ENCODE data around the gene FABP7. TPM values are rescaled to one million over a fixed set of nuclear protein-coding genes. Genes with fewer than 3 reads are reported as not detected.

Gene FABP7
- total RNA-seq, 2 donors from 2014 or later: not detected

DNA sequence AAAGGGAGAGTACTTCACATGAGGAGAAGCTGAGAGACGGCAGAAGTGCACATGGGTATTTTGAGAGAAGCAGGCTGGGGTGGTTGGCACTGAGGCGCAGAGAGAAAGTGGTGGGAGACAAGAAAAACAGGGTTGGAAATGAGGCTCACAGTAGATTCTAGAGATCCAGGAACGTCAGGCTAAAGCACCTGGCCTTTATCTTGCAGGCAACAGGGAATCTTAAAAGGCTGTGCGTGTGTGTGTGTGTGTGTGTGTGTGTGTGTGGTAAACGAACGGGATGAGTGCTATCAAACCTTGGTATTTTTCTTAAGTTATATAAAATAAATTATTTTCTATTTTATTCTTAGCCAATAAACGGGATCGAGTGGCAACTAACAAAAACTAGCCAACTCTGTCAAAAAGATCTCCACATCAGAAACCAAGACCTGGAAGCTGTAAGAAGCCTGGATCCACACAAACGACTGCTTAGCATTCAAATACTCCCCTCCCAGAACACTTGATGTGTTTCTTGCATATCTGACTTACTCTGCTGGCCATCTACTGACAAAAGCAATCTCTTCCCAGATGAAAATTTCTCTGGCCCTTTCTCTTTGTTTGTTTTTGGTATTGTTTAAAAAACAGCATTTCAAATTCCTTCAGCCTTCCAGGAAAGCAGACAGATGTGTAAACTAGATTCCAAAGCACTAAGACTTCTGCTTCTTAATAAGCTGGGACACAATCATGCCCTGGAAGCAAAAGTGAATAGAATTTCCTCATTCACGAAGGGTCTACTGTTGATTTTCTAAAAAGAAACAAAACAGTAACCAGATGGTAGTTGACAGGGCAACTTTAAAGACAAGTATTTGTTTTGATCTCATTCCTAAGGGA is 44.8 kb upstream of the FABP7 start:
- DNase-seq (ENCODE audit: low spot score): no peak
- Histone ChIP-seq H3K4me3 (no peak overlapping the region), H3K27ac (no peak overlapping the region), H3K27me3 (replicated peaks; ENCODE audit: insufficient read depth) (no peaks in the 10 kb centered on the region), H3K36me3 (no peaks in the 10 kb centered on the region), H3K9me3 (no peaks in the 10 kb centered on the region), H3K4me1 (replicated peaks) (no peaks in the 10 kb centered on the region)
- intact Hi-C loops (cut with DNase I): no loop called here
- 58% methylated on average over 10 of the region's 10 CpGs for WGBS
- TF ChIP-seq POLR2AphosphoS5 (IDR thresholded peaks at IDR 0.05) (no peak), POLR2A (IDR thresholded peaks at IDR 0.05) (no peak)
- TF ChIP-seq, protein P1, sequence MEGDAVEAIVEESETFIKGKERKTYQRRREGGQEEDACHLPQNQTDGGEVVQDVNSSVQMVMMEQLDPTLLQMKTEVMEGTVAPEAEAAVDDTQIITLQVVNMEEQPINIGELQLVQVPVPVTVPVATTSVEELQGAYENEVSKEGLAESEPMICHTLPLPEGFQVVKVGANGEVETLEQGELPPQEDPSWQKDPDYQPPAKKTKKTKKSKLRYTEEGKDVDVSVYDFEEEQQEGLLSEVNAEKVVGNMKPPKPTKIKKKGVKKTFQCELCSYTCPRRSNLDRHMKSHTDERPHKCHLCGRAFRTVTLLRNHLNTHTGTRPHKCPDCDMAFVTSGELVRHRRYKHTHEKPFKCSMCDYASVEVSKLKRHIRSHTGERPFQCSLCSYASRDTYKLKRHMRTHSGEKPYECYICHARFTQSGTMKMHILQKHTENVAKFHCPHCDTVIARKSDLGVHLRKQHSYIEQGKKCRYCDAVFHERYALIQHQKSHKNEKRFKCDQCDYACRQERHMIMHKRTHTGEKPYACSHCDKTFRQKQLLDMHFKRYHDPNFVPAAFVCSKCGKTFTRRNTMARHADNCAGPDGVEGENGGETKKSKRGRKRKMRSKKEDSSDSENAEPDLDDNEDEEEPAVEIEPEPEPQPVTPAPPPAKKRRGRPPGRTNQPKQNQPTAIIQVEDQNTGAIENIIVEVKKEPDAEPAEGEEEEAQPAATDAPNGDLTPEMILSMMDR (IDR thresholded peaks at IDR 0.05): no peak

DNA sequence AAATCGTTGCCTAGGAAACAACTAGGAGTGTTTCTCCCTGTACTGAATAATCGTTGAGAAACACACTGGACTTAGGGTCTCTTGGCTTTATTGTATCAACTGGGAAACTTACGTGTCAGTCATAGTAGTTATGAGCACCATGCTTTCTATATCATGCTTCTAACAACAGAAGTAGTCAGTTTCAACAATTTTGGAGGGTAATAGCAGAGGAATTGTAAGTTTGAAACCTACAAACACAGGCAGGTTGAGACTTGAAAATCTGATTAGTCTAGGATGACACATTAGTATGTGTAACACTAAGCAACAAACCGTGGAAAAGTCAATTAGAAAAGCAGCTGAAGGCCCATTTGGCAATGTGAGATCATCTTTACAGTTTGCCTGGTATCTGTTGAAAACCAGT is 43.9 kb upstream of the FABP7 start:
- Histone ChIP-seq H3K4me3 (no peak overlapping the region), H3K4me1 (replicated peaks) (no peaks in the 10 kb centered on the region), H3K27me3 (replicated peaks; ENCODE audit: insufficient read depth) (no peaks in the 10 kb centered on the region), H3K36me3 (no peaks in the 10 kb centered on the region), H3K27ac (no peak overlapping the region), H3K9me3 (no peaks in the 10 kb centered on the region)
- intact Hi-C loops (cut with DNase I): no loop called here
- DNase-seq (ENCODE audit: low spot score): no peak
- WGBS: 62% methylated on average over 4 of the region's 4 CpGs
- TF ChIP-seq, protein P1 (IDR thresholded peaks at IDR 0.05): no peak
- TF ChIP-seq POLR2A (IDR thresholded peaks at IDR 0.05) (no peak), POLR2AphosphoS5 (IDR thresholded peaks at IDR 0.05) (no peak)

DNA sequence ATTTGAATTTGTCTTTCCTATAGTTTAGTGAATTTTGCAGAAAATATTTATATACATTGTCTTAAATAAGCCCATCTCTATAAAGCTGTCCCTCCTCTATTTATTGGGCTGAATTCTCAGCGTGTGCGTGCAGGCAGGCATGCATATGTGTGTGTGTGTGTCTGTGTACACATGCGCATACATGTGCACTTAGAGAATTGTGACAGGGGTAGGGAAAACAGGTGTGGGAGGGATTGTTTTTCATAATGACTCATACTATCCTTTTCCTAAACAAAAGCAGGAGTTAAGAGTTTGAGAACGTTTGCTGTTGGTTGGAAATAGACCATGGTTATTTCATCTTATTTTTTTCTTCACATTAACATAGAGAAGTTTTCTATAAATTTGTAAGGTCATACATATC is 43.4 kb upstream of the FABP7 start:
- 59% methylated on average over 4 of the region's 4 CpGs for WGBS
- intact Hi-C loops (cut with DNase I): no loop called here
- no peak for DNase-seq (ENCODE audit: low spot score)
- TF ChIP-seq POLR2A (IDR thresholded peaks at IDR 0.05): no peak
- TF ChIP-seq POLR2AphosphoS5 (IDR thresholded peaks at IDR 0.05): no peak
- TF ChIP-seq, protein P1 (IDR thresholded peaks at IDR 0.05): no peak
- Histone ChIP-seq H3K9me3 (no peaks in the 10 kb centered on the region), H3K27ac (no peak overlapping the region), H3K4me1 (replicated peaks) (no peaks in the 10 kb centered on the region), H3K27me3 (replicated peaks; ENCODE audit: insufficient read depth) (no peaks in the 10 kb centered on the region), H3K36me3 (no peaks in the 10 kb centered on the region), H3K4me3 (no peak overlapping the region)

DNA sequence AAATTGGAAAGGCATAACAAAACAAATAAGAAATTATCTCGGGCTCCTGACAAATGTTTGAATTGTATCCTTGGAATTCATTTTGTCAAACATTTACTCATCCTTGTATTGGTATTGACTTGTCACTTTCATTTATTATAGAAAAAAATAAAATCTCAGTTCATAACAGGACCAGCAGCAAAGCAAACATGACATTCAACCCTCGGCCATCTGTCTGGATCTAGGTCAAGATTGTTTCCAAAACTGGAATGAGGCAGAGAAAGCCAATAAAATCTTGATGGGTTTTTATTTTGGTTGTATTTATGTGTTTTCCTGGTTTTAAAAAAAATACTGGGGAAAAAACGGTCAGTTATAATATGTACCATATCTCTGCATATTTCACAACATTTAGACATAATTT is 42.9 kb upstream of the FABP7 start:
- Histone ChIP-seq H3K27me3 (replicated peaks; ENCODE audit: insufficient read depth) (no peaks in the 10 kb centered on the region), H3K4me1 (replicated peaks) (no peaks in the 10 kb centered on the region), H3K36me3 (no peaks in the 10 kb centered on the region), H3K9me3 (no peaks in the 10 kb centered on the region), H3K4me3 (no peak overlapping the region), H3K27ac (no peak overlapping the region)
- WGBS: 44% methylated on average over 3 of the region's 3 CpGs
- no peak for DNase-seq (ENCODE audit: low spot score)
- intact Hi-C loops (cut with DNase I): no loop called here
- TF ChIP-seq, protein P1 (IDR thresholded peaks at IDR 0.05): no peak
- no peak for TF ChIP-seq POLR2AphosphoS5 (IDR thresholded peaks at IDR 0.05)
- no peak for TF ChIP-seq POLR2A (IDR thresholded peaks at IDR 0.05)

DNA sequence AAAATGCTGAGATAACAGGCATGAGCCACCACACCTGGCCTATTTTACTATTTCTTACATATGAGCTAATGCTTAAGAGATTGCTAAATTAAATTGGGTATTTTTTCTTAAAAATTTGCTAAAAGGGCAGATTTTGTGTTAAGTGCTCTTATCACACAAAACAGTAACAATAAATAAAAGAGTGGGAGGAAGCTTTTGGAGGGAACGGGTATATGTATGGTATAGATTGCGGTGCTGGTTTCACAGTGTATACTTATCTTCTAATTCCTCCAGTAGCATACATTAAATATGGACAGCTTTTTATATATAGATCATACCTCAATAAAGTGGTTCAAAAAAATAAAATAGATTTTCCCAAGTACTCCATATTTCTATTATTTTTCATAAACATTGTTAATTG is 39.4 kb upstream of the FABP7 start:
- 93% methylated on average over 2 of the region's 2 CpGs for WGBS
- no peaks in the 10 kb centered on the region for H3K4me1 ChIP-seq (replicated peaks)
- no peak overlapping the region for H3K4me3 ChIP-seq
- intact Hi-C loops (cut with DNase I): no loop called here
- no peaks in the 10 kb centered on the region for H3K27me3 ChIP-seq (replicated peaks; ENCODE audit: insufficient read depth)
- no peaks in the 10 kb centered on the region for H3K36me3 ChIP-seq
- TF ChIP-seq, protein P1 (IDR thresholded peaks at IDR 0.05): no peak
- TF ChIP-seq POLR2AphosphoS5 (IDR thresholded peaks at IDR 0.05) (no peak), POLR2A (IDR thresholded peaks at IDR 0.05) (no peak)
- H3K27ac ChIP-seq: no peak overlapping the region
- no peak for DNase-seq (ENCODE audit: low spot score)
- H3K9me3 ChIP-seq: no peaks in the 10 kb centered on the region
